ENCODE data around the gene TNFAIP8.
"Not testable (repeated sequence)": the region's sequence is repeated elsewhere in the genome, so short reads cannot be mapped to it uniquely, and the experiment has no call there.

TNFAIP8 gene

GRCh38 chr5:119427060-119427459 is 71.2 kb downstream of the TNFAIP8 start:
- Mint-ChIP-seq H3K27me3 (peaks cover 11% of the 10 kb centered on the region), H3K36me3 (no peaks in the 10 kb centered on the region), H3K27ac (no peak overlapping the region), H3K4me1 (no peaks in the 10 kb centered on the region), H3K9me3 (peaks cover 2% of the 10 kb centered on the region), H3K4me3 (no peak overlapping the region)
- DNase-seq: no peak
- CTCF ChIA-PET: no interaction called here

- H3K9me3 Mint-ChIP-seq, H3K4me3 Mint-ChIP-seq, H3K36me3 Mint-ChIP-seq, H3K27ac Mint-ChIP-seq, DNase-seq, CTCF ChIA-PET, H3K4me1 Mint-ChIP-seq: not testable (repeated sequence)
- H3K27me3 Mint-ChIP-seq: peaks cover 11% of the 10 kb centered on the region
These were observed 71.8 kb downstream of the TNFAIP8 start for GRCh38 chr5:119427596-119427995.

- CTCF ChIA-PET, H3K4me1 Mint-ChIP-seq, H3K27ac Mint-ChIP-seq, DNase-seq, H3K4me3 Mint-ChIP-seq, H3K36me3 Mint-ChIP-seq, H3K9me3 Mint-ChIP-seq: not testable (repeated sequence)
- H3K27me3 Mint-ChIP-seq: peaks cover 11% of the 10 kb centered on the region
These were observed 72.3 kb downstream of the TNFAIP8 start for GRCh38 chr5:119428166-119428565.

- H3K27ac Mint-ChIP-seq, H3K4me3 Mint-ChIP-seq, CTCF ChIA-PET: not testable (repeated sequence)
These were observed 72.8 kb downstream of the TNFAIP8 start for GRCh38 chr5:119428574-119428973.

GRCh38 chr5:119432674-119433237 is 76.9 kb downstream of the TNFAIP8 start:
- DNase-seq, H3K9me3 Mint-ChIP-seq, H3K36me3 Mint-ChIP-seq, H3K27ac Mint-ChIP-seq, H3K4me3 Mint-ChIP-seq: not testable (repeated sequence)
- peaks cover 26% of the 10 kb centered on the region for H3K27me3 Mint-ChIP-seq
- CTCF ChIA-PET: interaction anchor here (1.0 kb wide), 1 partner anchor 445 kb away, joined by 4 read pairs; the partner anchor contains the start of gene DTWD2
- peaks cover 16% of the 10 kb centered on the region for H3K4me1 Mint-ChIP-seq

More at GRCh38 chr5:119428574-119428973, 72.8 kb downstream of the TNFAIP8 start:
- H3K4me1 Mint-ChIP-seq, H3K9me3 Mint-ChIP-seq, H3K36me3 Mint-ChIP-seq, DNase-seq: not testable (repeated sequence)
- H3K27me3 Mint-ChIP-seq: peaks cover 11% of the 10 kb centered on the region

GRCh38 chr5:119435436-119436132 is 79.8 kb downstream of the TNFAIP8 start:
- Mint-ChIP-seq H3K4me3 (no peak overlapping the region), H3K27me3 (peaks cover 33% of the 10 kb centered on the region), H3K4me1 (peaks cover 25% of the 10 kb centered on the region), H3K27ac (no peak overlapping the region), H3K9me3 (peaks cover 10% of the 10 kb centered on the region), H3K36me3 (no peaks in the 10 kb centered on the region)
- peak; percentile 80 for DNase-seq
- CTCF ChIA-PET: interaction anchor here (0.6 to 2.0 kb wide), 16 partner anchors 15 to 453 kb away, joined by 3 to 28 read pairs (median 4); partner anchors contain the start of genes DMXL1 and DTWD2

- not testable (repeated sequence) for H3K9me3 Mint-ChIP-seq, H3K4me3 Mint-ChIP-seq, H3K36me3 Mint-ChIP-seq, H3K27ac Mint-ChIP-seq, DNase-seq
- CTCF ChIA-PET: interaction anchor here (0.7 kb wide), 1 partner anchor 12 kb away, joined by 3 read pairs; no protein-coding TSS in a partner anchor
- Mint-ChIP-seq H3K27me3 (peaks cover 30% of the 10 kb centered on the region), H3K4me1 (peaks cover 25% of the 10 kb centered on the region)
These were observed 82.2 kb downstream of the TNFAIP8 start for GRCh38 chr5:119437785-119438586.

- not testable (repeated sequence) for H3K4me3 Mint-ChIP-seq, H3K9me3 Mint-ChIP-seq, H3K27ac Mint-ChIP-seq, DNase-seq, H3K36me3 Mint-ChIP-seq
- Mint-ChIP-seq H3K4me1 (peaks cover 25% of the 10 kb centered on the region), H3K27me3 (peaks cover 35% of the 10 kb centered on the region)
- CTCF ChIA-PET: interaction anchor here (0.7 to 1.6 kb wide), 2 partner anchors 13 to 451 kb away, joined by 3 to 7 read pairs; partner anchors contain the start of gene DTWD2
These were observed 82.7 kb downstream of the TNFAIP8 start for GRCh38 chr5:119438587-119438917.

GRCh38 chr5:119439140-119439631 is 83.4 kb downstream of the TNFAIP8 start:
- Mint-ChIP-seq H3K4me3 (peak overlapping the region; percentile 72), H3K36me3 (no peaks in the 10 kb centered on the region), H3K27me3 (peaks cover 38% of the 10 kb centered on the region), H3K4me1 (peaks cover 23% of the 10 kb centered on the region), H3K9me3 (peaks cover 3% of the 10 kb centered on the region), H3K27ac (no peak overlapping the region)
- CTCF ChIA-PET: interaction anchor here (1.6 kb wide), 1 partner anchor 451 kb away, joined by 7 read pairs; the partner anchor contains the start of gene DTWD2
- DNase-seq: no peak

- not testable (repeated sequence) for H3K9me3 Mint-ChIP-seq, DNase-seq, H3K27ac Mint-ChIP-seq, H3K36me3 Mint-ChIP-seq
- H3K4me1 Mint-ChIP-seq: peaks cover 20% of the 10 kb centered on the region
- H3K4me3 Mint-ChIP-seq: peak overlapping the region; percentile 72
- H3K27me3 Mint-ChIP-seq: peaks cover 40% of the 10 kb centered on the region
- CTCF ChIA-PET: interaction anchor here (1.6 kb wide), 1 partner anchor 452 kb away, joined by 7 read pairs; the partner anchor contains the start of gene DTWD2
These were observed 83.8 kb downstream of the TNFAIP8 start for GRCh38 chr5:119439632-119440031.

GRCh38 chr5:119444643-119445042 is 88.8 kb downstream of the TNFAIP8 start:
- H3K4me1 Mint-ChIP-seq, H3K4me3 Mint-ChIP-seq, CTCF ChIA-PET, H3K27ac Mint-ChIP-seq, H3K36me3 Mint-ChIP-seq, H3K9me3 Mint-ChIP-seq, DNase-seq: not testable (repeated sequence)
- peaks cover 37% of the 10 kb centered on the region for H3K27me3 Mint-ChIP-seq

GRCh38 chr5:119445544-119445943 is 89.7 kb downstream of the TNFAIP8 start:
- DNase-seq: no peak
- Mint-ChIP-seq H3K9me3 (peaks cover 1% of the 10 kb centered on the region), H3K4me1 (no peaks in the 10 kb centered on the region), H3K27ac (no peak overlapping the region), H3K36me3 (no peaks in the 10 kb centered on the region), H3K27me3 (peaks cover 43% of the 10 kb centered on the region), H3K4me3 (no peak overlapping the region)
- CTCF ChIA-PET: no interaction called here

Measured in activated naive CD4-positive, alpha-beta T cell treated with anti-CD3 and anti-CD28 coated beads, Interleukin-2, amount 10 ng/mL, durations not matched to agents 7 days and 5 days (primary cell).